ENCODE results near the gene CNBP. TPM values are rescaled to one million over a fixed set of nuclear protein-coding genes. Genes with fewer than 3 reads are reported as not detected.

Gene CNBP
- total and polyA plus RNA-seq, 2 of the 13 experiments (the other 11 are each of a cell fraction or from before 2014, with no cell fraction given) = 282 to 354 TPM

- TF ChIP-seq ONECUT2 (CRISPR knock-in tag; IDR thresholded peaks at IDR 0.05) (no peak), LCORL (IDR thresholded peaks at IDR 0.05) (no peak; the same call in 1 of the 2 replicates), LCORL (CRISPR knock-in tag; IDR thresholded peaks at IDR 0.05) (peak; percentile 53; the same call in 1 of the 2 replicates), ZNF687 (CRISPR knock-in tag; IDR thresholded peaks at IDR 0.05) (peak; percentile 93), ELF1 (CRISPR knock-in tag; IDR thresholded peaks at IDR 0.05) (peak; percentile 96), CENPX (CRISPR knock-in tag; IDR thresholded peaks at IDR 0.05) (no peak), ZNF644 (CRISPR knock-in tag; IDR thresholded peaks at IDR 0.05; ENCODE audit: low read depth) (no peak), THAP7 (CRISPR knock-in tag; IDR thresholded peaks at IDR 0.05) (no peak), GATAD1 (CRISPR knock-in tag; IDR thresholded peaks at IDR 0.05) (peak; percentile 98), ZSCAN9 (CRISPR knock-in tag; IDR thresholded peaks at IDR 0.05; ENCODE audit: borderline replicate concordance) (peak; percentile 36; the same call in 1 of the 2 replicates), GATA4 (IDR thresholded peaks at IDR 0.05; ENCODE audit: borderline replicate concordance, low read depth) (no peak), LBX2 (CRISPR knock-in tag; IDR thresholded peaks at IDR 0.05; ENCODE audit: borderline replicate concordance) (no peak), KAT2B (IDR thresholded peaks at IDR 0.05; ENCODE audit: borderline replicate concordance, low read depth, low read length) (no peak), REXO4 (CRISPR knock-in tag; IDR thresholded peaks at IDR 0.05; ENCODE audit: borderline replicate concordance) (no peak), NFYC (CRISPR knock-in tag; IDR thresholded peaks at IDR 0.05) (peak; percentile 81), MZF1 (CRISPR knock-in tag; IDR thresholded peaks at IDR 0.05; ENCODE audit: borderline replicate concordance) (no peak), PRPF4 (IDR thresholded peaks at IDR 0.05; ENCODE audit: low read depth, low read length, poor library complexity, severe bottlenecking) (no peak), ZNF775 (CRISPR knock-in tag; IDR thresholded peaks at IDR 0.05; ENCODE audit: borderline replicate concordance) (peak; percentile 55; the same call in 1 of the 2 replicates), TIGD3 (CRISPR knock-in tag; IDR thresholded peaks at IDR 0.05; ENCODE audit: borderline replicate concordance) (no peak), ZNF33B (CRISPR knock-in tag; IDR thresholded peaks at IDR 0.05) (no peak), ZNF784 (CRISPR knock-in tag; IDR thresholded peaks at IDR 0.05; ENCODE audit: borderline replicate concordance) (no peak), NAIF1 (CRISPR knock-in tag; IDR thresholded peaks at IDR 0.05; ENCODE audit: borderline replicate concordance) (peak; percentile 66; the same call in 1 of the 2 replicates)
These were observed 22.5 kb downstream of the CNBP start, which contains the start of gene ISY1 (continued) for GRCh38 chr3:129160891-129161859.

Measured in HepG2 (cell line).